SH-SY5Y (cell line): ENCODE measurements around the gene BCL2L2.

Source experiments
- GATA2 ChIP-seq: IDR thresholded peaks from 2 replicates; pipeline ENCODE4 v1.6.1; 2011; ENCODE audit warnings: mild to moderate bottlenecking, low read depth, low read length
- GATA3 ChIP-seq: IDR thresholded peaks from 2 replicates; pipeline ENCODE4 v1.6.1; 2011; ENCODE audit warnings: low read depth, mild to moderate bottlenecking, low read length, moderate library complexity

DNA sequence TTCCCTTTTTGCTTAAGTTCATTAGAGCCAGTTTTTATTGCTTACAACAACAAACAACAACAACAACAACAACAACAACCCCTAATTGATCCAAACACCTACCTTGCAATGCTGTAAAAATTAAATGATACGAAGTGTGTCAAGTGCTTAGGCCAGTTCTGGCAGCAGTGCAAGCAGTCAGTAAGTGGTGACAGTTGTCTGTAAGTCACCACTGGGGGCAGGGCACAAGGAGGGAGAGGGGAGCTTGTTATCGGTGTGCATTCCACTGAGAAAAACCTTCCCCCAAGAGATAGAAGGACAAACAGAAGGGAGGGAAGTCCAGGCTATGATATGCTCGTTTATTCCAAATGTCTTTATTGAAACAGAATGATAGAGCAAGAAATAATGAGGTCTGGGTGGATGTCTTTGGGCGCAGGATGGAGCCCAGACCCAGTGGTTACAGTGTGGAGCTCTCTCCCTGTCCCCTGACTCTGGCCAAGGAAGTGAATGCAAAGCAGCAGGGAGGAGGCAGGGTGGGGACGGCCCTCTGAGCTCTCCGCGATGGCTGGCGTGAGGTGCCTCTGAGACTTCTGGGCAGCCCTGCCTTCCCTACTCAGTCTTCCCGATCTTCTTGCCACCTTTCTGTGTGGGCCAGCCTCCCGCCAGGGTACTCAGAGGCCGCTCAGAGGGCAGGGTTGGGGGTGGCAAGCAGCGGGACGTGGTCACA is 39.5 kb downstream of the BCL2L2 start:
- no peak for TF ChIP-seq GATA2
- no peak for TF ChIP-seq GATA3
